Measurements from ENCODE around the gene GP1BB.

DNA sequence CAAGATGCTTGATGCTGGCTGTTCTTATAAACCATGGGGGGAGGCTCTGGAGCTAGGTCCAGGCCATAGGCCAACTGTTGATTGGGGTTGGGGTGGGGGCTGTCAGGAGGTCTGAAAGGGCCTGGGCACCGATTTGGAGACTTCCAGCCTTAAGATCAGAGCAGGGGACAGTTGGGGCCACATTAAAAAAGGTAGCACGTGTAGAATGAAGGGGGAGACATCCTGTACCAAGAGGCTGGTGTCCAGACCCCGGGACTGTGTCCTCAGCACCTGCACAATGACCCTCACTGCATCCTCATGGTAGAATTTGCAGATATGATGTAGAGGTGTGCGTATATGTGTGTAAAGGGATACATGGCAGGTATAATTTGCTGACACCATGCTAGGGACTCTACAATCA, 24.8 kb downstream of the GP1BB start:
- TF ChIP-seq, protein P1, sequence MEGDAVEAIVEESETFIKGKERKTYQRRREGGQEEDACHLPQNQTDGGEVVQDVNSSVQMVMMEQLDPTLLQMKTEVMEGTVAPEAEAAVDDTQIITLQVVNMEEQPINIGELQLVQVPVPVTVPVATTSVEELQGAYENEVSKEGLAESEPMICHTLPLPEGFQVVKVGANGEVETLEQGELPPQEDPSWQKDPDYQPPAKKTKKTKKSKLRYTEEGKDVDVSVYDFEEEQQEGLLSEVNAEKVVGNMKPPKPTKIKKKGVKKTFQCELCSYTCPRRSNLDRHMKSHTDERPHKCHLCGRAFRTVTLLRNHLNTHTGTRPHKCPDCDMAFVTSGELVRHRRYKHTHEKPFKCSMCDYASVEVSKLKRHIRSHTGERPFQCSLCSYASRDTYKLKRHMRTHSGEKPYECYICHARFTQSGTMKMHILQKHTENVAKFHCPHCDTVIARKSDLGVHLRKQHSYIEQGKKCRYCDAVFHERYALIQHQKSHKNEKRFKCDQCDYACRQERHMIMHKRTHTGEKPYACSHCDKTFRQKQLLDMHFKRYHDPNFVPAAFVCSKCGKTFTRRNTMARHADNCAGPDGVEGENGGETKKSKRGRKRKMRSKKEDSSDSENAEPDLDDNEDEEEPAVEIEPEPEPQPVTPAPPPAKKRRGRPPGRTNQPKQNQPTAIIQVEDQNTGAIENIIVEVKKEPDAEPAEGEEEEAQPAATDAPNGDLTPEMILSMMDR (IDR thresholded peaks at IDR 0.05), result no peak
- no peak for TF ChIP-seq NFE2L2 (conservative IDR thresholded peaks at IDR 0.05; ENCODE audit: low read length)
- TF ChIP-seq EP300 (IDR thresholded peaks at IDR 0.05), result no peak

Data from A549 (cell line).